Muscle layer of colon (tissue), 2 donors: ENCODE data around the gene METTL23.
A peak's percentile ranks its signal among the peaks of the same experiment; 100 is the strongest.

Experiments
- H3K27ac ChIP-seq: one replicate; pipeline ENCODE4 v1.7.0; 2013; ENCODE audit warnings: low read depth, mild to moderate bottlenecking, low read length, moderate library complexity
- H3K27me3 ChIP-seq, 2 donors: one replicate each; pipeline ENCODE4 v1.7.0; 2013; ENCODE audit warnings: low read length in 2 of 2, mild to moderate bottlenecking in 2 of 2; ENCODE audit not compliant: insufficient read depth in 2 of 2, control insufficient read depth in 1 of 2
- H3K36me3 ChIP-seq: one replicate; pipeline ENCODE4 v1.7.0; 2013; ENCODE audit warnings: mild to moderate bottlenecking, low read length; ENCODE audit not compliant: insufficient read depth
- H3K4me1 ChIP-seq: one replicate; pipeline ENCODE4 v1.7.0; 2013; ENCODE audit warnings: mild to moderate bottlenecking, low read length; ENCODE audit not compliant: insufficient read depth
- H3K4me3 ChIP-seq, 2 donors: one replicate each; pipeline ENCODE4 v1.7.0; 2013; ENCODE audit warnings: low read length in 2 of 2, low read depth in 1 of 2, mild to moderate bottlenecking in 1 of 2, moderate library complexity in 1 of 2
- H3K9ac ChIP-seq: one replicate; pipeline ENCODE4 v1.7.0; 2013; ENCODE audit warnings: low read length
- H3K9me3 ChIP-seq: one replicate; pipeline ENCODE4 v1.7.0; 2013; ENCODE audit warnings: mild to moderate bottlenecking, low read length
- donor health status: abdominal sarcoma.
- donor health status: Adenocarcinoma of cecum.

The METTL23 gene

DNA sequence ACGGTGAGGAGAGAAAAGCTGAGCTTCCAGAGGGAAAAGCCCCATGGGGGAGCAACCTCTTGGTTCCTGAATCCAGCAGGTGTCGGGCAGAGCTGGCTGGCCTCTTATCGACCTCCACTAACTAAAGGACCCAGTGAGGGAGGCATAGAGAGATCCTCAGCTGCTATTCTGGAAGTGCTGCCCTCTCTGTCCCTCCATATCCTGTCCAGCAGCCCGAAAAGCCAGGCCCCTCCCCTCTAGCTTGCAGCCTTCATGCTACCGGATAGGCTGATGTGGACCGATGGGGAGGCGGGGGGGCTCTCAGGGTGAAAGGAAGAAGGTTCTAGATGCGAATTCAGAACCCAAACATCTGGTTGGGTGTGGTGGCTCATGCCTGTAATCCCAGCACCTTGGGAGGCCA is 40.8 kb upstream of the METTL23 start:
- no peak overlapping the region for H3K4me3 ChIP-seq
- no peaks in the 10 kb centered on the region for H3K9me3 ChIP-seq
- no peaks in the 10 kb centered on the region for H3K27me3 ChIP-seq
- peak overlapping the region; percentile 74 for H3K27ac ChIP-seq
- no peak overlapping the region for H3K9ac ChIP-seq
- H3K4me1 ChIP-seq = peaks cover 91% of the 10 kb centered on the region
- peaks cover 18% of the 10 kb centered on the region for H3K36me3 ChIP-seq

DNA sequence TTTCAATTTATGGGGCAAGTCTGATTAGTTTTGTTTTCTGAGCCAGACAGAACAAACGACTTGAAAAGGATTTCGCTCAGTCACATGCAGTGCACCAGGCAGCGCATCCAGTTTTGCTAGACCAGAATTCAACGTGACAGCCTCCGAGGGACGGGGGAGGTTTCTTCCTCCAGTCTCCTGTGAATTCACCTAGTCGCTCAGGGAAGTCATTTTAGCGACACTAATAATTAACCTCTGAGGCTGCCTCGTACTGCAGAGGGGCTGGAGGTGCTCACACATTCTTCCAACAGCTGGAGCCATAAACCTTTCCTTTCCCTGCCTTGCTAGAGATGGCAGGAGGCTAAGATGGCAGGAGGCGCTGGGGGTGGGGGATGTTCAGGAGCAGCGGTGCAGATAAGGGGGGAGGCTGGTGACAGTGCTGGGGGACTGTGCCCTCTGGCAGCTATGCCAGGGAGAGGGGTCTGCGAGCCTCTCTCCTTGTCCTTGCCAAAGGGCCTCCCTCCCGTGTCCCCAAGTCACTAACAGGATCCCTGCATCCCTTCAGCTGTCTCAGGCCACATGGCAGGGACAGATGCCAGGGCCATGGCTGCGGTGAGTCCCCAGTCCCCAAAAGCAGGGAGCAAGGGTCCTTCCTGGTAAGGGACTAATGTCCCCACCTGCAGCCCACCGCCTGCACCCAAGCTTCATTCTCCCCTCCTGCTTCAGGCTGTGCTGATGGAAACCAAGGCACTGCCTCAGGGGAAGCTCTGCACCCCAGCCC is 39.9 kb upstream of the METTL23 start:
- Histone ChIP-seq H3K4me3 (peak overlapping the region in 1 of 2 donors; percentile 17), H3K4me1 (peaks cover 91% of the 10 kb centered on the region), H3K36me3 (peaks cover 18% of the 10 kb centered on the region), H3K27ac (peak overlapping the region; percentile 96), H3K9ac (peak overlapping the region; percentile 14), H3K27me3 (no peaks in the 10 kb centered on the region), H3K9me3 (no peaks in the 10 kb centered on the region)

DNA sequence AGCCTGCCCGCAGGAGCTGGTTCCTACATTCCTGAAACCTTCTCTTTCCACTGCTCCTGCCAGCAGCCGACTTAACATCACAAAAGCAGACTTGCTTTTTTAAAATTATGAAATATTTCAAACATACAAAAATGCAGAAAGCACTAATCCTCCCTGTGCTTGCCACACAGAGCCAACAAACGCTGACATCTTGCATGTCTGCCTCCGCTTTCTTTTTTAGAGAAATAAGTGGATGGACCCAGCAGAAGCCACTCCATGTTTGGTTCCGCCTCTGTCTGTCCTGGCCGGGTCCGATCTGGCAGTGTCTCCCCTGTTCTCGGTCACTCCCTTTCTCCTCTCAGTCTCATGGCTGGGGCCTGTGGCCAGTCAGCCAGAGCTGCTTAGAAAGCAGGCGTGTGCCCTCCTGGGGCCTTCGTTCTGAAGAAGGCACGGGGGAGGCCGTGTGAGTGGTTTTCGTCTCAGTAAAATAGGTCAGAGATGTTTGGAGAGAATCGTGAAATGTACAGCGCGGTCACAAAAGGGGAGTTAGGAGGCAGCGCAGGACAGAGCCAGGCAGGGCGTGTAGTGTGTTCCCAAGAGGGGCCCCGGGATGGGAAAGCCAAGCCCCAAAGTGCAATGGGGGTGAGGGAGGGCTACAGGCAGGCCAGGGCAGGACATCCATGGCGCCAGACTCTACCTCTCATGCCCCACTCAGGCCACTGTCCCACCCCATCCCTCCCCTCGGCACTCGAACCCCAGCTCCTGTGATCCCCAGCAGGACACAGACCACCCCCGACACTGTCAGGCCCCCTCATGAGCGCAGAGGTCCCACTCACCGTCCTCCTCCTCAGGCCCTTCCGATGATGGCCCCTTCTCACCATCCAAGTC is 39.1 kb upstream of the METTL23 start:
- H3K27ac ChIP-seq = peak overlapping the region; percentile 96
- H3K36me3 ChIP-seq = peaks cover 18% of the 10 kb centered on the region
- peak overlapping the region in 1 of 2 donors; percentile 26 for H3K4me3 ChIP-seq
- no peaks in the 10 kb centered on the region for H3K27me3 ChIP-seq
- H3K9me3 ChIP-seq = no peaks in the 10 kb centered on the region
- H3K9ac ChIP-seq = peak overlapping the region; percentile 22
- peaks cover 87% of the 10 kb centered on the region for H3K4me1 ChIP-seq

DNA sequence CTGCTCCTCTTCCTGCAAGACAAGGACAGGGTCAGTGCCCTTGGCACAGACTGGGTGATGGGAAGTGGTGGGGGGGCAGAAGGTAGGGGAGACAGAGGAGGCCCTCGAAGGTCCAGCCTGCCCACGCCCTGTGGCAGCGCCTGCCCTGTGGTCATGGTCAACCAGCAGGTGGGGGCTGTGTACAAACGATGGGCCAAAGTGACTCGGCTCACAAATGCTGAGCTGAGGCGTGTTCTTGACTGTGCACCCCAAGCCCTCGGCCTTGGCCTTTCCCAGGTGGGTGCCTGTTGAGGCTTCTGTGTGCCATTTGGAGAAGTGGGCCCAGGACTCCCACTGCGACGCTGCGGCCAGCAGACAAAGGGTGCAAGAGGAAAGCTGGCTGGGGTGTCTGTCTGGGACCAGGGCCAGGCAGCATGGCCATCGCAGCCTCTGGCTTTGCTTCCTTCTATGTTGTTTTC is 38.4 kb upstream of the METTL23 start:
- Histone ChIP-seq H3K4me3 (peak overlapping the region in 1 of 2 donors; percentile 26), H3K36me3 (peaks cover 15% of the 10 kb centered on the region), H3K4me1 (peaks cover 80% of the 10 kb centered on the region), H3K9ac (peak overlapping the region; percentile 22), H3K9me3 (no peaks in the 10 kb centered on the region), H3K27ac (peak overlapping the region; percentile 96), H3K27me3 (no peaks in the 10 kb centered on the region)

DNA sequence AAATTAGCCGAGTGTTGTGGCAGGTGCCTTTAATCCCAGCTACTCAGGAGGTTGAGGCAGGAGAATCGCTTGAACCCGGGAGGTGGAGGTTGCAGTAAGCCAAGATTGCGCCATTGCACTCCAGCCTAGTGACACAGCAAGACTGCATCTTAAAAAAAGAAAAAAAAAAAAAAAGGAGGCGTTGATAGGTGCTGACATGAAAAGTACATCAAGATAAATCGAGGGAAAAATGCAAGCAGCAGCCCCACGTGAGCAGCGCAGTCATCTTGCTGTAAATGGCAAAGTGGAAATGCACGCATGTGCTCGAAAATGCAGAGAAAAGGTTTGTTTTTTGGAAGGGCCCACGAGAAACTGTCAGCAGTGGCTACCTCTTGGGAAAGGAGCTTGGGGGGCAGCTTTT is 36.8 kb upstream of the METTL23 start:
- Histone ChIP-seq H3K27me3 (no peaks in the 10 kb centered on the region), H3K4me3 (no peak overlapping the region), H3K9me3 (no peaks in the 10 kb centered on the region), H3K27ac (no peak overlapping the region), H3K4me1 (peaks cover 69% of the 10 kb centered on the region), H3K36me3 (peaks cover 8% of the 10 kb centered on the region), H3K9ac (no peak overlapping the region)

DNA sequence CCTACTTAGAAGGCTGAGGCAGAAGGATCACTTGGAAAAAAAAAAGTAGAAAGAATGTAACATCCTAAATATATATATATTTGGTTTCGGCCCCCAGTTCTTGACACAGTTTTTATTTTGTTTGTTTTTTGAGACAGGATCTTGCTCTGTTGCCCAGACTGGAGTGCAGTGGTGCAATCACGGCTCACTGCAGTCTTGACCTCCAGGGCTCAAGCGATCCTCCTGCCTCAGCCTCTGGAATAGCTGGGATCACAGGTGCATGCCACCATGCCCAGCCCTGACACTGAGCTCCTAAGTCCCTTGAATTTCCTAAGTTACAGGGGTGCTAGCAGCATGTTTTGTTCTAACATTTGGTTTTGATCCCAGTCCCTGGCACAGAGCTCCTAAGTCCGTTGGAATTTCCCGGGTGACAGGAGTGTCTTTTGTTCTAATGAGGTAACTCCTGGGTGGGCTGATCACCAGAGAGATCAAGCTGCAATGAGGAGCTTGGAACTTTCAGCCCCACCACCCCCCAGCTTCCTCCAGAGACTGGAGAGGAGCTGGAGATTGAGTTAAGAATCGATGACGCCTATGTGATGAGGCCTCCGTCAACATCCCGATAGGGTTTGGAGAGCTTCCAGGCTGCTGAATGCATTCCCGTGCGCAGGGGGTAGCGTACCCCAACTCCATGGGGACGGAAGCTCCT is 35.9 kb upstream of the METTL23 start:
- peaks cover 69% of the 10 kb centered on the region for H3K4me1 ChIP-seq
- no peak overlapping the region for H3K27ac ChIP-seq
- H3K4me3 ChIP-seq = no peak overlapping the region

DNA sequence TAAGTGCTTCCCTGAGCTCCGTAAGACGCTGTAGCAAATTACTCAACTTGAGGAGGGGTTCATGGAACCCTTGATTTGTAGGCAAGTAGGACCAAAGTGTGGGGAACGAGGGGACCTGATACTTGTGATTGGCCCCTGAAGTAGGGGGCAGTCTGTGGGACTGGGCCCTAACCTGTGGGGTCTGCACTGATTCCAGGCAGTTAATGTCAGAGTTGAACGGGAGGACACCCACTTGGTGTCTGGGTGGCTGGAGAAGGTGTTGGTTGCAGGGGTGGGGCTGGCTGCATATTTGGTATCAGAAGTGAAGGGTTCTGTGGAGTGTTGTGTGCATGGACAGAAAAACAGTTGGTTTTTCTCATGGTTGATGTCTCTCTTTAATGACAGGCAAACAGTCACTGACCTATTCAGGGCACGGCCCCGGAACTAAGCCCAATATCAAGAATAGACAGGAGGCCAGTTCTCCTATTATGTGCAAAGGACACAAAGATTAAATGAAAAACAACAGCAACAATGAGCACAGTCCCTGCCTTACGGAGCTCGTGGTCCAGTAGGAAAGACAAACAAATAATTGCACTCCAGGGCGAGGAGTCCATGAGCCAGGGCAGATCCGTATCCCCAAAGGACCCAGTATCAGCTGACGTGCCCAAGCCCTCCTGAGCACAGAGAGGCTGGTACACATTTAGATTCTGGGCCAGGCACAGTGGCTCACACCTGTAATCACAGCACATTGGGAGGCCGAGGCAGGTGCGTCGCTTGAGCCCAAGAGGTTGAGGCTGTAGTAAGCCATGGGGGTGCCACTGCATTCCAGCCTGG is 35.1 kb upstream of the METTL23 start:
- no peaks in the 10 kb centered on the region for H3K9me3 ChIP-seq
- no peak overlapping the region for H3K4me3 ChIP-seq
- peak overlapping the region; percentile 29 for H3K27ac ChIP-seq
- H3K9ac ChIP-seq = no peak overlapping the region
- H3K4me1 ChIP-seq = peaks cover 65% of the 10 kb centered on the region
- no peaks in the 10 kb centered on the region for H3K36me3 ChIP-seq
- H3K27me3 ChIP-seq = no peaks in the 10 kb centered on the region

More for the DNA sequence above, 35.9 kb upstream of the METTL23 start:
- Histone ChIP-seq H3K36me3 (peaks cover 3% of the 10 kb centered on the region), H3K9ac (no peak overlapping the region), H3K9me3 (no peaks in the 10 kb centered on the region), H3K27me3 (no peaks in the 10 kb centered on the region)

DNA sequence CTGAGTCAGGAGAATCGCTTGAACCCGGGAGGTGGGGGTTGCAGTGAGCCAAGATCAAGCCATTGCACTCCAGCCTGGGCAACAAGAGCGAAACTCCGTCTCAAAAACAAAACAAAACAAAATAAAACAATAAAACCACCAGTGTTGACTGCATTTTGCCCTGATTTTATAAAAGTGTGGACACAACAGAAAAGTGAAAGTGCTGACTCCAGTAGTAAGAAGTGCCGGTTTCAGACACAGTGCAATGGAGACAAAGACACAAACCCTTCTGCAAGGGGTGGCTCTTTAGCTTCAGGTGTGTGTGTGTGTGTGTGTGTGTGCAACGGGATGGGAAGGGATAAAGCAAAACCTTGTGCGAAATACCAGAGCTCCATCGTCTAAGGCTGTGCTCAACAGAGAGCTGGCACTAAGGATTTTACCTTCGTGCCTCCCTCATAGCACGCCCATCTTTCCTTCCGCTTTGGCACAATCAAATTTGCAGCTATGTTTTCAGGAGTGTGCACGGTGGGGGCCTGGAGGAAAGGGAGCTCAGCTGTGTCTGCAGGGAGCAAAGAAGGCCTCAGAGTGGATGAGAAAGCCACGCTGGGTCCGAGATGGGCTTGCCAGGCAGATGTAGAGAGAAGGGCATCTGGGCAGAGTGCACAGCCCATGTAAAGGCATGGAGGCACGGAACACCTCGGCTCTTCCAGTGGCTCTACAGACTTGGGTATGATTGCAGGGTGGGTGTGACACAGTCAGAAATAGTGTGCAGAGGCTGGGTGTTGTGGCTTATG is 31.4 kb upstream of the METTL23 start:
- H3K4me3 ChIP-seq = peak overlapping the region in 1 of 2 donors; percentile 10
- no peaks in the 10 kb centered on the region for H3K36me3 ChIP-seq
- peak overlapping the region; percentile 83 for H3K27ac ChIP-seq

DNA sequence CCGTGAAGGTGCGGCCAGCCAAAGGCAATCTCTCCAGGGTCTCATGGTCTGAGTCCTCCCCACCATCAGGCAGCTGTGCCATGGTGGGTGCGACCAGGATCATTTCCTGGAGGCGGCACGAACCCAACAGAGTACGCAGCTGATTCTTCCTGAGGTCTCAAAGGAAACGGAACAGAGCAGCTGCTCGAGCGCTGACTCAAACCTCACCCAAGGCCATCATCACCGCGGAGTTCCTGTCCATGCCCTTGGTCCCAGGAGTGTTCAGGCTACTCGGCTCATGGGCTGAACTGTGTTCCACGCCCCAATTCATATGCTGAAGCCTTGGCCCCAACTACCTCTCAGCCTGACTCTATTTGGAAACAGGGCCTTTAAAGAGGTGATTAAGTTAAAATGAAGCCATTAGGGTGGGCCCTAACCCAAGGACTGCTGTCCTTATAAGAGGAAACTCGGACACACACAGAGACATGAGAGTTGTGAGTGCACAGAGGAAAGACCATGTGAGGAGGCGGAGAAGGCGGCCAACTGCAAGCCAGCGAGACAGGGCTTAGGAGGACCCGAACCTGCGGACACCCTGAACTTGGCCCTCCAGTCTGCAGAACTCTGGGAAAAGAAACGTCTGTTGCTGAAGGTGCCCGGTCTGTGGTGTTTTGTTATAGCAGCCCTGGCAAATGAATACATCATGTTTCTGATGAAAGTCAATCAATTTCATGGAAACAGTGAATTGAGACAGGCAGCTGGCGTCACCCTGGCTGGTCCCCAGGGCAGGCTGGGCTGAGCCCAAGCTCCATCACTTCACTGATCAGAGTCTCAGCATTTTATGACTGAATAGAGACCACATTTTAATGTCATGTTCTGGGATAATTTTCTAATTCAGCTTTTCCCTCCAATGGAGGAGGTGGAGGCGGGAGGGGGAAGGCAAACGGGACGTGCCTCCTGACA is 29.6 kb upstream of the METTL23 start:
- Histone ChIP-seq H3K9ac (no peak overlapping the region), H3K36me3 (no peaks in the 10 kb centered on the region), H3K9me3 (no peaks in the 10 kb centered on the region), H3K4me3 (peak overlapping the region in 1 of 2 donors; percentile 27), H3K27ac (peak overlapping the region; percentile 89), H3K27me3 (no peaks in the 10 kb centered on the region), H3K4me1 (peaks cover 72% of the 10 kb centered on the region)

More for the DNA sequence above, 31.4 kb upstream of the METTL23 start:
- H3K27me3 ChIP-seq = no peaks in the 10 kb centered on the region
- peaks cover 70% of the 10 kb centered on the region for H3K4me1 ChIP-seq
- H3K9ac ChIP-seq = no peak overlapping the region
- no peaks in the 10 kb centered on the region for H3K9me3 ChIP-seq
